ENCODE measurements around the gene CDH1. TPM values are rescaled to one million over a fixed set of nuclear protein-coding genes. Genes with fewer than 3 reads are reported as not detected.

CDH1 gene
- total RNA-seq, 1 donor from 2014 or later: not detected

DNA sequence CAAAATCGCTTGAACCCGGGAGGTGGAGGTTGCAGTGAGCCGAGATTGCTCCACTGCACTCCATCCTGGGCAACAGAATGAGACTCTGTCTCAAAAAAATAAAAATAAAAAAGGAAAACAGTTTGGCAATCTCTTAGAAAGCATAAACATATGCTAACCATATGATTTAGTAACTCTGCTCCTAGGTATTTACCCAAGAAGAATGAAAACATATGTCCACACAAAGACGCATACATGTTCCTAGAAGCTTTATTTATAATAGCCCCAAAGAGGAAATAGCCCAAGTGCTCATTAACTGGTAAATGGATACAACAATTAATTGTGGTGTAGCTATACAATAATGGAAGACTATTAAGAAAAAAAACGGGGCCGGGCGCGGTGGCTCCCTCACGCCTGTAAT lies 18.5 kb upstream of the CDH1 start:
- no peaks in the 10 kb centered on the region for H3K27me3 Mint-ChIP-seq (ENCODE audit: unreplicated experiment)
- no peaks in the 10 kb centered on the region for H3K9me3 Mint-ChIP-seq (ENCODE audit: unreplicated experiment)
- no peak for TF ChIP-seq CTCF (IDR thresholded peaks at IDR 0.05)
- no peak overlapping the region for H3K27ac Mint-ChIP-seq (ENCODE audit: unreplicated experiment)
- no peak for DNase-seq (ENCODE audit: extremely low spot score, unreplicated experiment)
- H3K36me3 Mint-ChIP-seq (ENCODE audit: unreplicated experiment): no peaks in the 10 kb centered on the region
- peaks cover 12% of the 10 kb centered on the region for H3K4me1 Mint-ChIP-seq (ENCODE audit: unreplicated experiment)
- no peak overlapping the region for H3K4me3 Mint-ChIP-seq (ENCODE audit: unreplicated experiment)

GRCh38 chr16:68719993-68720489 lies 17.1 kb upstream of the CDH1 start:
- H3K27me3 Mint-ChIP-seq (ENCODE audit: unreplicated experiment): no peaks in the 10 kb centered on the region
- H3K4me1 Mint-ChIP-seq (ENCODE audit: unreplicated experiment): peaks cover 9% of the 10 kb centered on the region
- no peaks in the 10 kb centered on the region for H3K36me3 Mint-ChIP-seq (ENCODE audit: unreplicated experiment)
- TF ChIP-seq CTCF (IDR thresholded peaks at IDR 0.05): no peak
- no peak for DNase-seq (ENCODE audit: extremely low spot score, unreplicated experiment)
- H3K4me3 Mint-ChIP-seq (ENCODE audit: unreplicated experiment): no peak overlapping the region
- H3K27ac Mint-ChIP-seq (ENCODE audit: unreplicated experiment): no peak overlapping the region
- no peaks in the 10 kb centered on the region for H3K9me3 Mint-ChIP-seq (ENCODE audit: unreplicated experiment)

DNA sequence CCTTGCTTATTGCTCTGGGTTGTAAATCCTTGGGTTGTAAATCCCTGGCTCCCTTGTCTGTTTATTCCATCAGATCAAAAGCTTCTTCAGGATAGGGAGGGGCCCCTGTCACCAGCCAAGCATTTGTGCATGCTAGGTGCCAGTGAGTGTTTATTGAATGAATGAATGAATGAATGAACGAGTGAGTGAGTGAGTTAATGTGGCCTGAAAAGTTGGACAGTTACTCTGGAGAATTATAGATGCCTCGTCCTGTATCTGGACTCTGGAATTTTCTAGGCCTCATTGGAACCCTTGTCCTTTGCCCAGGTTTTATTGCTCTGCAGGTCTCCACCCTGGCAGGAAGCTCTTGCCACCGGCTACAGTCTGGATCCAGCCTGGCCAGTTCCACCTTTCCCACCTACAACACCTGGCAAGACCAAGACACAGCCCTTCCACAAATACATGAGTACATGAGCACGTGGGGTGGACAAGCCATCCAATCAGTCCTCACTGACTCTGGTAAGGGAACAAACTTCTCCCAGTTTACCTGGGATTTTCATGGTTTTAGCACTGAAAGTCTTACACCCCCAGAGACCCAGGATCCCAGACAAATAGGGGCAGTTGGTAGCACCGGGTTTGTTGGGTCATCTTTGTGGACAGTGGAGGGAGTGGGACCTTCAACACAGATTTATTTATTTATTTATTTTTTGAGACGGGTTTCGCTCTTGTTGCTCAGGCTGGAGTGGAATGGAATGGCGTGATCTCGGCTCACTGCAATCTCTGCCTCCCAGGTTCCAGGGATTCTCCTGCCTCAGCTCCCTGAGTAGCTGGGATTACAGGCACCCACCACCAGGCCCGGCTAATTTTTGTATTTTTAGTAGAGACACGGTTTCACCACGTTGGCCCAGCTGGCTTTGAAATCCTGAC lies 14.7 kb upstream of the CDH1 start:
- no peaks in the 10 kb centered on the region for H3K9me3 Mint-ChIP-seq (ENCODE audit: unreplicated experiment)
- no peak overlapping the region for H3K27ac Mint-ChIP-seq (ENCODE audit: unreplicated experiment)
- H3K4me1 Mint-ChIP-seq (ENCODE audit: unreplicated experiment): no peaks in the 10 kb centered on the region
- TF ChIP-seq CTCF (IDR thresholded peaks at IDR 0.05): no peak
- no peak overlapping the region for H3K4me3 Mint-ChIP-seq (ENCODE audit: unreplicated experiment)
- no peaks in the 10 kb centered on the region for H3K27me3 Mint-ChIP-seq (ENCODE audit: unreplicated experiment)
- no peak for DNase-seq (ENCODE audit: extremely low spot score, unreplicated experiment)
- H3K36me3 Mint-ChIP-seq (ENCODE audit: unreplicated experiment): no peaks in the 10 kb centered on the region

- Mint-ChIP-seq H3K36me3 (ENCODE audit: unreplicated experiment) (no peaks in the 10 kb centered on the region), H3K27me3 (ENCODE audit: unreplicated experiment) (no peaks in the 10 kb centered on the region), H3K27ac (ENCODE audit: unreplicated experiment) (no peak overlapping the region), H3K4me3 (ENCODE audit: unreplicated experiment) (no peak overlapping the region), H3K9me3 (ENCODE audit: unreplicated experiment) (no peaks in the 10 kb centered on the region), H3K4me1 (ENCODE audit: unreplicated experiment) (no peaks in the 10 kb centered on the region)
- DNase-seq (ENCODE audit: extremely low spot score, unreplicated experiment): no peak
- no peak for TF ChIP-seq CTCF (IDR thresholded peaks at IDR 0.05)
These were observed 12.3 kb upstream of the CDH1 start for GRCh38 chr16:68724797-68725196.

GRCh38 chr16:68728523-68728922 lies 8.6 kb upstream of the CDH1 start:
- Mint-ChIP-seq H3K27ac (ENCODE audit: unreplicated experiment) (no peak overlapping the region), H3K4me3 (ENCODE audit: unreplicated experiment) (no peak overlapping the region), H3K27me3 (ENCODE audit: unreplicated experiment) (no peaks in the 10 kb centered on the region), H3K4me1 (ENCODE audit: unreplicated experiment) (peaks cover 10% of the 10 kb centered on the region), H3K9me3 (ENCODE audit: unreplicated experiment) (no peaks in the 10 kb centered on the region), H3K36me3 (ENCODE audit: unreplicated experiment) (no peaks in the 10 kb centered on the region)
- TF ChIP-seq CTCF (IDR thresholded peaks at IDR 0.05): no peak
- no peak for DNase-seq (ENCODE audit: extremely low spot score, unreplicated experiment)

Measured in osteocyte (in vitro differentiated cells).